GM23338 (cell line): ENCODE results near the gene SRSF2. TPM values are rescaled to one million over a fixed set of nuclear protein-coding genes. Genes with fewer than 3 reads are reported as not detected.
A peak's percentile ranks its signal among the peaks of the same experiment; 100 is the strongest.

Source experiments
- ATAC-seq: fragments of 200-7000 bp; cut with Tn5 transposase; 3 replicates; pipeline ENCODE4 v1.9.1; 2020
- DNase-seq: peaks from one replicate; pipeline ENCODE4 v3.0.0-alpha.2; 2015; ENCODE audit warnings: low spot score
- H2AFZ ChIP-seq: fragments of 200-600 bp; sonication (generic); 2 replicates; pipeline ENCODE4 v1.8.0; 2016; ENCODE audit warnings: antibody characterized with exemption, mild to moderate bottlenecking, moderate library complexity
- H3F3A ChIP-seq: fragments of 200-600 bp; sonication (generic); replicated peaks from 2 replicates; pipeline ENCODE4 v1.8.0; 2017; ENCODE audit warnings: antibody characterized with exemption, mixed run types, low read depth
- H3K27ac ChIP-seq: fragments of 200-600 bp; sonication (generic); 2 replicates; pipeline ENCODE4 v1.6.1; 2016; ENCODE audit warnings: low read depth
- H3K27me3 ChIP-seq: fragments of 200-600 bp; sonication (generic); 2 replicates; pipeline ENCODE4 v1.8.0; 2016; ENCODE audit warnings: mild to moderate bottlenecking, mixed run types, moderate library complexity; ENCODE audit not compliant: insufficient read depth
- H3K36me3 ChIP-seq: fragments of 200-600 bp; sonication (generic); 2 replicates; pipeline ENCODE4 v1.8.0; 2016; ENCODE audit warnings: mild to moderate bottlenecking; ENCODE audit not compliant: insufficient read depth
- H3K4me1 ChIP-seq: fragments of 200-600 bp; sonication (generic); 2 replicates; pipeline ENCODE4 v1.8.0; 2016; ENCODE audit warnings: mild to moderate bottlenecking, moderate library complexity; ENCODE audit not compliant: insufficient read depth
- H3K4me2 ChIP-seq: fragments of 200-600 bp; sonication (generic); 2 replicates; pipeline ENCODE4 v1.7.1; 2017; ENCODE audit warnings: mixed run types
- H3K4me3 ChIP-seq: fragments of 200-600 bp; sonication (generic); 2 replicates; pipeline ENCODE4 v1.6.1; 2016; ENCODE audit warnings: mixed run types
- H3K79me2 ChIP-seq: fragments of 200-600 bp; sonication (generic); replicated peaks from 2 replicates; pipeline ENCODE4 v1.8.0; 2017; ENCODE audit warnings: mild to moderate bottlenecking; ENCODE audit not compliant: insufficient read depth
- H3K9me2 ChIP-seq: fragments of 200-600 bp; sonication (generic); 2 replicates; pipeline ENCODE4 v1.8.0; 2017; ENCODE audit not compliant: insufficient read depth
- H4K20me1 ChIP-seq: fragments of 200-600 bp; sonication (generic); replicated peaks from 2 replicates; pipeline ENCODE4 v1.8.0; 2017; ENCODE audit warnings: mild to moderate bottlenecking; ENCODE audit not compliant: insufficient read depth
- H3K27ac Mint-ChIP-seq: 2 replicates; pipeline ENCODE4 v1.8.0; 2020; ENCODE audit warnings: inconsistent platforms, mild to moderate bottlenecking, moderate library complexity, mixed read lengths
- H3K27me3 Mint-ChIP-seq: 3 replicates; pipeline ENCODE4 v1.8.0; 2022; ENCODE audit warnings: low read depth, mild to moderate bottlenecking, moderate library complexity, mixed read lengths, inconsistent platforms; ENCODE audit not compliant: insufficient read depth, poor library complexity
- H3K36me3 Mint-ChIP-seq: 3 replicates; pipeline ENCODE4 v1.8.0; 2021; ENCODE audit warnings: low read depth, mild to moderate bottlenecking, inconsistent platforms, moderate library complexity, mixed read lengths
- H3K4me1 Mint-ChIP-seq: 3 replicates; pipeline ENCODE4 v1.8.0; 2020; ENCODE audit warnings: mild to moderate bottlenecking, inconsistent platforms, mixed read lengths
- H3K4me3 Mint-ChIP-seq: 3 replicates; pipeline ENCODE4 v1.8.0; 2021; ENCODE audit warnings: moderate library complexity, mild to moderate bottlenecking, inconsistent platforms, mixed read lengths
- H3K9me3 Mint-ChIP-seq: 3 replicates; pipeline ENCODE4 v1.8.0; 2020; ENCODE audit warnings: moderate library complexity, mild to moderate bottlenecking, inconsistent platforms, mixed read lengths
- CREB1 ChIP-seq: fragments of 250-450 bp; sonication (Bioruptor Pico); IDR thresholded peaks from 2 replicates; pipeline ENCODE4 v1.5.0; 2020; ENCODE audit warnings: low read depth, mild to moderate bottlenecking, moderate library complexity
- EZH2 ChIP-seq: fragments of 200-600 bp; sonication (generic); IDR thresholded peaks from one replicate; pipeline ENCODE4 v1.8.0; 2017; ENCODE audit warnings: antibody characterized with exemption, mild to moderate bottlenecking, low read depth; ENCODE audit not compliant: unreplicated experiment
- EZH2phosphoT487 ChIP-seq: fragments of 200-600 bp; sonication (generic); IDR thresholded peaks from one replicate; pipeline ENCODE4 v1.8.1; 2018; ENCODE audit warnings: antibody characterized with exemption; ENCODE audit not compliant: unreplicated experiment
- JUNB ChIP-seq: IDR thresholded peaks from one replicate; pipeline ENCODE4 v1.6.1; 2016; ENCODE audit warnings: antibody characterized with exemption; ENCODE audit not compliant: unreplicated experiment
- NANOG ChIP-seq: IDR thresholded peaks from 2 replicates; pipeline ENCODE4 v1.6.1; 2016; ENCODE audit warnings: antibody characterized with exemption, borderline replicate concordance
- POLR2AphosphoS5 ChIP-seq: IDR thresholded peaks from 2 replicates; pipeline ENCODE4 v1.6.1; 2016; ENCODE audit warnings: antibody characterized with exemption, low read depth
- ZNF114 ChIP-seq: fragments of 250-450 bp; sonication (Bioruptor Pico); IDR thresholded peaks from 2 replicates; pipeline ENCODE4 v1.5.0; 2020; ENCODE audit warnings: mild to moderate bottlenecking, moderate library complexity
- ZNF331 ChIP-seq: fragments of 250-450 bp; sonication (Bioruptor Pico); IDR thresholded peaks from 2 replicates; pipeline ENCODE4 v1.5.0; 2020; ENCODE audit warnings: low read depth, mild to moderate bottlenecking, moderate library complexity
- polyA plus RNA-seq: library from polyadenylated mRNA; unstranded; fragments of >200 nt; fragmentation: Nextera tagmentation; extraction: Ambion mirVana; gene quantifications from 2 replicates; pipeline ENCODE4 v1.2.1, GENCODE V29; 2016
- total RNA-seq: library from RNA; depleted of rRNA; stranded (reverse); fragments of >200 nt; shearing (Covaris generic); gene quantifications from 2 replicates; pipeline ENCODE4 v1.2.3, GENCODE V29; 2014
- TF ChIP-seq, protein P1 (sequence below): IDR thresholded peaks from one replicate; pipeline ENCODE4 v1.6.1; 2018; ENCODE audit warnings: antibody characterized with exemption; ENCODE audit not compliant: unreplicated experiment
- TF ChIP-seq, protein P2 (sequence below): IDR thresholded peaks from 2 replicates; pipeline ENCODE4 v1.6.1; 2016; ENCODE audit warnings: antibody characterized with exemption
- TF ChIP-seq, protein P3 (sequence below), 2 experiments: fragments of 200-600 bp in 1 of 2; sonication (generic) in 1 of 2; conservative IDR thresholded peaks; 2 replicates each; pipeline versions ENCODE4 v1.5.1 to v1.6.1; 2016 to 2017; ENCODE audit warnings: antibody characterized with exemption in 2 of 2, low read depth in 2 of 2, mild to moderate bottlenecking in 2 of 2, moderate library complexity in 1 of 2

Gene SRSF2
- total and polyA plus RNA-seq, 2 experiments from 2014 or later: 317 to 547 TPM

DNA sequence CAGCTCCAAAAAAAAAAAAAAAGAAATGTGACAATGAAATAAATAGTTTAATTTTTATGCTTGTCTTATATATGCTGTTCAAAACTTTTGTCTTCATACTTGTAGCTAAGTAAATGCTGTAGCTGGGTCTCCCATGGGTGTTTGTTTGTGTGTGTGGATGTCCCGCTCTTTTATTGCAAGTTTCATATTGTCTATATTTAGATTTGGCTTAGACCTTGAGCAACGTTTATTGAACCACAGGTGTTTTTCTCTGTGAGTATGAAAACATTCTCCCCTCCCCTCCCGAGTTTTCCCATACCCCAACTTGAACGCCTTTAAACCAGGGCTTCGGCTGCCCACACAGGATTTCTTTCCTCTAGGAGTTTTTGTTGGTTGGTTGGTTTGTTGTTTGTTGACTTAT, 46.0 kb upstream of the SRSF2 start (continued):
- TF ChIP-seq, protein P1, sequence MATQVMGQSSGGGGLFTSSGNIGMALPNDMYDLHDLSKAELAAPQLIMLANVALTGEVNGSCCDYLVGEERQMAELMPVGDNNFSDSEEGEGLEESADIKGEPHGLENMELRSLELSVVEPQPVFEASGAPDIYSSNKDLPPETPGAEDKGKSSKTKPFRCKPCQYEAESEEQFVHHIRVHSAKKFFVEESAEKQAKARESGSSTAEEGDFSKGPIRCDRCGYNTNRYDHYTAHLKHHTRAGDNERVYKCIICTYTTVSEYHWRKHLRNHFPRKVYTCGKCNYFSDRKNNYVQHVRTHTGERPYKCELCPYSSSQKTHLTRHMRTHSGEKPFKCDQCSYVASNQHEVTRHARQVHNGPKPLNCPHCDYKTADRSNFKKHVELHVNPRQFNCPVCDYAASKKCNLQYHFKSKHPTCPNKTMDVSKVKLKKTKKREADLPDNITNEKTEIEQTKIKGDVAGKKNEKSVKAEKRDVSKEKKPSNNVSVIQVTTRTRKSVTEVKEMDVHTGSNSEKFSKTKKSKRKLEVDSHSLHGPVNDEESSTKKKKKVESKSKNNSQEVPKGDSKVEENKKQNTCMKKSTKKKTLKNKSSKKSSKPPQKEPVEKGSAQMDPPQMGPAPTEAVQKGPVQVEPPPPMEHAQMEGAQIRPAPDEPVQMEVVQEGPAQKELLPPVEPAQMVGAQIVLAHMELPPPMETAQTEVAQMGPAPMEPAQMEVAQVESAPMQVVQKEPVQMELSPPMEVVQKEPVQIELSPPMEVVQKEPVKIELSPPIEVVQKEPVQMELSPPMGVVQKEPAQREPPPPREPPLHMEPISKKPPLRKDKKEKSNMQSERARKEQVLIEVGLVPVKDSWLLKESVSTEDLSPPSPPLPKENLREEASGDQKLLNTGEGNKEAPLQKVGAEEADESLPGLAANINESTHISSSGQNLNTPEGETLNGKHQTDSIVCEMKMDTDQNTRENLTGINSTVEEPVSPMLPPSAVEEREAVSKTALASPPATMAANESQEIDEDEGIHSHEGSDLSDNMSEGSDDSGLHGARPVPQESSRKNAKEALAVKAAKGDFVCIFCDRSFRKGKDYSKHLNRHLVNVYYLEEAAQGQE: no peak
- no peak for TF ChIP-seq CREB1
- TF ChIP-seq NANOG: no peak
- TF ChIP-seq, protein P2, sequence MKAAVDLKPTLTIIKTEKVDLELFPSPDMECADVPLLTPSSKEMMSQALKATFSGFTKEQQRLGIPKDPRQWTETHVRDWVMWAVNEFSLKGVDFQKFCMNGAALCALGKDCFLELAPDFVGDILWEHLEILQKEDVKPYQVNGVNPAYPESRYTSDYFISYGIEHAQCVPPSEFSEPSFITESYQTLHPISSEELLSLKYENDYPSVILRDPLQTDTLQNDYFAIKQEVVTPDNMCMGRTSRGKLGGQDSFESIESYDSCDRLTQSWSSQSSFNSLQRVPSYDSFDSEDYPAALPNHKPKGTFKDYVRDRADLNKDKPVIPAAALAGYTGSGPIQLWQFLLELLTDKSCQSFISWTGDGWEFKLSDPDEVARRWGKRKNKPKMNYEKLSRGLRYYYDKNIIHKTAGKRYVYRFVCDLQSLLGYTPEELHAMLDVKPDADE: no peak
- no peak for TF ChIP-seq ZNF114
- no peak for TF ChIP-seq EZH2
- no peak for TF ChIP-seq ZNF331 (CRISPR knock-in tag)
- TF ChIP-seq, protein P3, sequence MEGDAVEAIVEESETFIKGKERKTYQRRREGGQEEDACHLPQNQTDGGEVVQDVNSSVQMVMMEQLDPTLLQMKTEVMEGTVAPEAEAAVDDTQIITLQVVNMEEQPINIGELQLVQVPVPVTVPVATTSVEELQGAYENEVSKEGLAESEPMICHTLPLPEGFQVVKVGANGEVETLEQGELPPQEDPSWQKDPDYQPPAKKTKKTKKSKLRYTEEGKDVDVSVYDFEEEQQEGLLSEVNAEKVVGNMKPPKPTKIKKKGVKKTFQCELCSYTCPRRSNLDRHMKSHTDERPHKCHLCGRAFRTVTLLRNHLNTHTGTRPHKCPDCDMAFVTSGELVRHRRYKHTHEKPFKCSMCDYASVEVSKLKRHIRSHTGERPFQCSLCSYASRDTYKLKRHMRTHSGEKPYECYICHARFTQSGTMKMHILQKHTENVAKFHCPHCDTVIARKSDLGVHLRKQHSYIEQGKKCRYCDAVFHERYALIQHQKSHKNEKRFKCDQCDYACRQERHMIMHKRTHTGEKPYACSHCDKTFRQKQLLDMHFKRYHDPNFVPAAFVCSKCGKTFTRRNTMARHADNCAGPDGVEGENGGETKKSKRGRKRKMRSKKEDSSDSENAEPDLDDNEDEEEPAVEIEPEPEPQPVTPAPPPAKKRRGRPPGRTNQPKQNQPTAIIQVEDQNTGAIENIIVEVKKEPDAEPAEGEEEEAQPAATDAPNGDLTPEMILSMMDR (conservative IDR thresholded peaks at IDR 0.05; ENCODE audit: low read depth in 2 of 2): no peak
- no peak for TF ChIP-seq JUNB
- TF ChIP-seq EZH2phosphoT487: no peak
- no peak for TF ChIP-seq POLR2AphosphoS5

DNA sequence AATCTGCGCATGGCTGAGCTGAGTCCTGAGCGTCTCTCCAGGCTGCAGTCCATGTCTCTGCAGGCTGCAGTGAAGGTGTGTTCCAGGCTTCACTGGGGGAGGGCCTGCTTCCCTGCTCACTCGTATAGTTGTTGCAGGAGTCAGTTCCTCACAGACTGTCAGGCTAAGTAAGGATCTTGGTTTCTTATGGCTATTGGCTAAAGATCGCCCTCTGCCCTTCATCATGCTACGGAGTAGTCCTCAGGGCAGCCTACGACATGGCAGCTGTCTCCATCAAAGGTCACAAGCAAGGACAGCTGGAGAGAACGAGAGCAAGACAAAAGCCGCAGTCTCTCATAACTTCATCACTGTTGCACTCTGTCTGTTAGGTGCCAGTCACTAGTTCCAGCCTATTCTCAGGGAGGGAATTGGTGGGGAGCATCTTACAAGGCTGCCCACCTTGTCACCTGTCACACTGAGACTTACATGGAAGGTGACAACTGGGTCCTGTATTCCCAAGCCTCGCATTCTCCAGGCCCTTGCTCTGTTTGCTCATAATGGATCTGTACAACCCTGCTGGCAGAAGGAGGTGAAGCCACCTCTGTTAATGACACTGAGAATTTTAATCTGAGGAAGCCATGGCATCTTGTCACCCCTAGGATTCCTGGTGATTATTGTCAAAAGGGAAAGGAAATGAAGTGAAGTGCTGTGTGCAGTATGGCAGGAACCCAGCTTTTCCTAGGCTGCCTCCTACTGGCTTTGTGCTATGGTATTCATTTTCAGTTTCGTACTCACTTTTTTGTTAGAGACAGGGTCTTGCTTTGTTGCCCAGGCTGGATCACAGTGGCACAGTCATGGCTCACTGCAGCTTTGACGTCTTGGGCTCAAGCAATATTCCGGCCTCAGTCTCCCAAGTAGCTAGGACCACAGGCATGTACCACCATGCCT, 44.2 kb upstream of the SRSF2 start:
- H3K27me3 ChIP-seq: no peaks in the 10 kb centered on the region
- H3K27ac Mint-ChIP-seq: no peak overlapping the region
- peaks cover 15% of the 10 kb centered on the region; the same call in 2 of the 3 replicates for H3K36me3 Mint-ChIP-seq
- H3K9me3 Mint-ChIP-seq: no peaks in the 10 kb centered on the region
- no peak overlapping the region for H3K27ac ChIP-seq
- TF ChIP-seq, protein P3 (conservative IDR thresholded peaks at IDR 0.05; ENCODE audit: low read depth in 2 of 2): peak in 1 of 2 experiments; percentile 46; a peak in 2 of 4 replicates
- TF ChIP-seq NANOG (no peak), CREB1 (no peak), POLR2AphosphoS5 (no peak)
- TF ChIP-seq, protein P1: no peak
- DNase-seq (peak; percentile 32), ATAC-seq (peak; percentile 73)
- H3F3A ChIP-seq: no peaks in the 10 kb centered on the region
- H3K36me3 ChIP-seq: 0 out of 2 replicates have a peak, but pooled peaks cover 4% of the 10 kb centered on the region
- no peak overlapping the region for H2AFZ ChIP-seq
- peaks cover 2% of the 10 kb centered on the region for H3K27me3 Mint-ChIP-seq
- no peak overlapping the region for H3K4me3 ChIP-seq
- no peak overlapping the region for H3K4me3 Mint-ChIP-seq
- H3K4me2 ChIP-seq: no peak overlapping the region
- H3K79me2 ChIP-seq: no peaks in the 10 kb centered on the region
- no peaks in the 10 kb centered on the region for H3K4me1 ChIP-seq
- no peaks in the 10 kb centered on the region; the same call in 2 of the 3 replicates for H3K4me1 Mint-ChIP-seq
- no peaks in the 10 kb centered on the region for H3K9me2 ChIP-seq
- H4K20me1 ChIP-seq: no peaks in the 10 kb centered on the region
